CD14-positive monocyte (primary cell): ENCODE results near the gene DIAPH1. TPM values are rescaled to one million over a fixed set of nuclear protein-coding genes. Genes with fewer than 3 reads are reported as not detected.

ENCODE experiments used
- DNase-seq, 3 donors: peaks; one replicate each; pipeline ENCODE4 v3.0.0-alpha.2; 2011 to 2022
- H2AFZ ChIP-seq: 2 replicates; pipeline ENCODE4 v1.6.0; 2012; ENCODE audit warnings: mild to moderate bottlenecking, low read depth, low read length, inconsistent platforms; ENCODE audit not compliant: insufficient read depth, poor library complexity, severe bottlenecking
- H3K27ac ChIP-seq, 2 donors: 1 replicate in 1 of 2; 2 replicates in 1 of 2; pipeline ENCODE4 v1.5.1; 2012 to 2013; ENCODE audit warnings: low read length in 2 of 2, control low read depth in 1 of 2, inconsistent platforms in 1 of 2, low read depth in 1 of 2, mild to moderate bottlenecking in 1 of 2
- H3K27me3 ChIP-seq, 2 donors: one replicate each; pipeline versions ENCODE4 v1.6.0 to v1.6.1; 2011 to 2013; ENCODE audit warnings: low read length in 2 of 2; ENCODE audit not compliant: control insufficient read depth in 2 of 2, insufficient read depth in 2 of 2
- H3K36me3 ChIP-seq, 2 donors: replicated peaks in 1 of 2; 1 replicate in 1 of 2; 2 replicates in 1 of 2; pipeline versions ENCODE4 v1.5.1 to v1.6.1; 2012 to 2013; ENCODE audit warnings: low read length in 2 of 2, control low read depth in 1 of 2, inconsistent platforms in 1 of 2, mild to moderate bottlenecking in 1 of 2; ENCODE audit not compliant: insufficient read depth in 2 of 2, control insufficient read depth in 1 of 2
- H3K4me1 ChIP-seq, 2 donors: 1 replicate in 1 of 2; 2 replicates in 1 of 2; pipeline versions ENCODE4 v1.5.1 to v1.6.1; 2012 to 2013; ENCODE audit warnings: low read length in 2 of 2, control low read depth in 1 of 2, inconsistent platforms in 1 of 2, mild to moderate bottlenecking in 1 of 2, moderate library complexity in 1 of 2; ENCODE audit not compliant: insufficient read depth in 2 of 2, control insufficient read depth in 1 of 2
- H3K4me2 ChIP-seq: replicated peaks from 2 replicates; pipeline ENCODE3; 2012; ENCODE audit warnings: low read length, moderate library complexity, mild to moderate bottlenecking; ENCODE audit not compliant: poor library complexity, severe bottlenecking; ENCODE audit errors: extremely low read depth
- H3K4me3 ChIP-seq, 3 experiments: fragments of 200-600 bp in 1 of 3; sonication (generic) in 1 of 3; replicated peaks in 1 of 3; 1 replicate in 2 of 3; 2 replicates in 1 of 3; pipeline ENCODE4 v1.5.1; 2011 to 2013; ENCODE audit warnings: low read length in 3 of 3, mild to moderate bottlenecking in 3 of 3, control low read depth in 2 of 3, low read depth in 2 of 3, inconsistent platforms in 1 of 3, moderate library complexity in 1 of 3
- H3K79me2 ChIP-seq: 2 replicates; pipeline ENCODE4 v1.6.0; 2012; ENCODE audit warnings: mild to moderate bottlenecking, control low read depth, inconsistent platforms, low read length, moderate library complexity; ENCODE audit not compliant: insufficient read depth
- H3K9ac ChIP-seq: 2 replicates; pipeline ENCODE4 v1.6.0; 2017; ENCODE audit warnings: low read length, mild to moderate bottlenecking; ENCODE audit not compliant: insufficient read depth, poor library complexity, severe bottlenecking
- H3K9me3 ChIP-seq, 2 donors: replicated peaks in 1 of 2; 1 replicate in 1 of 2; 2 replicates in 1 of 2; pipeline versions ENCODE4 v1.5.1 to v1.6.1; 2012 to 2013; ENCODE audit warnings: low read length in 2 of 2, control low read depth in 1 of 2; ENCODE audit not compliant: control insufficient read depth in 1 of 2, insufficient read depth in 1 of 2
- H4K20me1 ChIP-seq: 2 replicates; pipeline ENCODE4 v1.6.0; 2012; ENCODE audit warnings: mild to moderate bottlenecking, low read length, control low read depth, moderate library complexity; ENCODE audit not compliant: insufficient read depth
- H3K27ac Mint-ChIP-seq, 7 donors: one replicate each; pipeline ENCODE4 v1.8.0; 2020; ENCODE audit warnings: mild to moderate bottlenecking in 7 of 7, mixed read lengths in 7 of 7, moderate library complexity in 6 of 7, inconsistent platforms in 2 of 7
- H3K27me3 Mint-ChIP-seq, 3 donors: one replicate each; pipeline ENCODE4 v1.8.0; 2021 to 2022; ENCODE audit warnings: low read depth in 3 of 3, mild to moderate bottlenecking in 3 of 3, mixed read lengths in 3 of 3, moderate library complexity in 3 of 3, inconsistent platforms in 1 of 3
- H3K36me3 Mint-ChIP-seq, 2 donors: one replicate each; pipeline ENCODE4 v1.8.0; 2020; ENCODE audit warnings: mixed read lengths in 2 of 2, inconsistent platforms in 1 of 2, mild to moderate bottlenecking in 1 of 2
- H3K4me1 Mint-ChIP-seq: one replicate; pipeline ENCODE4 v1.8.0; 2020; ENCODE audit warnings: mild to moderate bottlenecking, mixed read lengths
- H3K4me3 Mint-ChIP-seq, 2 donors: one replicate each; pipeline ENCODE4 v1.8.0; 2020; ENCODE audit warnings: mild to moderate bottlenecking in 2 of 2, mixed read lengths in 2 of 2, moderate library complexity in 1 of 2
- H3K9me3 Mint-ChIP-seq, 7 donors: one replicate each; pipeline ENCODE4 v1.8.0; 2020 to 2022; ENCODE audit warnings: mixed read lengths in 7 of 7, mild to moderate bottlenecking in 6 of 7, moderate library complexity in 6 of 7, inconsistent platforms in 2 of 7
- WGBS: methylation state at CpG from one replicate; pipeline ENCODE4 v1.1.5; 2013; ENCODE audit warnings: missing lambda C conversion rate; ENCODE audit not compliant: insufficient coverage; 5-methylcytosine and 5-hydroxymethylcytosine counted together
- intact Hi-C, 2 donors: fragments of 100-400 bp; cut with micrococcal nuclease; formaldehyde crosslinking; loops; one replicate each; pipeline versions ENCODE4 v1.15.0 to v1.15.1; 2023
- polyA plus RNA-seq, 3 donors: library from polyadenylated mRNA; depleted of rRNA in 1 of 3; unstranded in 2 of 3; stranded (reverse) in 1 of 3; fragments of 300-500 nt in 2 of 3; fragments of >200 nt in 1 of 3; fragmentation: Illumina TruSeq in 2 of 3; gene quantifications; 1 replicate in 2 of 3; 2 replicates in 1 of 3; pipeline ENCODE4 v1.2.3, GENCODE V29; 2012 to 2021
- TF ChIP-seq, protein P1 (sequence below): fragments of 200-600 bp; IDR thresholded peaks from one replicate; pipeline ENCODE4 v1.8.0; 2022; ENCODE audit warnings: antibody characterized with exemption, mild to moderate bottlenecking

Gene DIAPH1
- polyA plus RNA-seq, 3 donors: 60.2 to 140 (median 98.6) TPM

DNA sequence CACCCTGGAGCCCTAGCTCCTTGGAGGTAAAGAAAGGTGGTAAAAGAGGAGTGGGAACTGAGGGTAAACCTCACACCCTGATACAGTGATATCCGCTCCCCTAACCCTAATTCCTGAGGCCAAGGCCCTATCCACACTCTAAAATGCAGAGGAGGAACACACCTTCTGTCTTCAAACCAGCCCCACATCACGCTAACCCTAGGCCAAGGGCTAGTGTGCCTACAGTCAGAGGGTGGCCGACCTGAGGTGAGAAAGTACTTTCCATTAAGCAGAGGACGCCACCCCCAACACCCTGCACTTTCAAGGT lies 17.3 kb upstream of the DIAPH1 start:
- H3K4me2 ChIP-seq: peak overlapping the region; percentile 94
- H3K27me3 ChIP-seq: no peaks in the 10 kb centered on the region
- H3K4me1 ChIP-seq: peaks cover 41 to 51% of the 10 kb centered on the region in 2 donors
- peaks cover 19 to 32% of the 10 kb centered on the region in 2 donors for H3K36me3 Mint-ChIP-seq
- peaks cover 57% of the 10 kb centered on the region for H3K79me2 ChIP-seq
- intact Hi-C loops: loop anchor here (5.0 kb wide), 2 partner anchors 44 to 114 kb away; no protein-coding TSS in a partner anchor
- H3K27me3 Mint-ChIP-seq: peaks cover 0 to 4% (median 0%) of the 10 kb centered on the region in 3 donors
- peaks cover 38% of the 10 kb centered on the region for H3K4me1 Mint-ChIP-seq
- H3K27ac ChIP-seq: peak overlapping the region; percentile 15 to 88
- peak overlapping the region; percentile 78 for H3K9ac ChIP-seq
- DNase-seq: no peak
- TF ChIP-seq, protein P1, sequence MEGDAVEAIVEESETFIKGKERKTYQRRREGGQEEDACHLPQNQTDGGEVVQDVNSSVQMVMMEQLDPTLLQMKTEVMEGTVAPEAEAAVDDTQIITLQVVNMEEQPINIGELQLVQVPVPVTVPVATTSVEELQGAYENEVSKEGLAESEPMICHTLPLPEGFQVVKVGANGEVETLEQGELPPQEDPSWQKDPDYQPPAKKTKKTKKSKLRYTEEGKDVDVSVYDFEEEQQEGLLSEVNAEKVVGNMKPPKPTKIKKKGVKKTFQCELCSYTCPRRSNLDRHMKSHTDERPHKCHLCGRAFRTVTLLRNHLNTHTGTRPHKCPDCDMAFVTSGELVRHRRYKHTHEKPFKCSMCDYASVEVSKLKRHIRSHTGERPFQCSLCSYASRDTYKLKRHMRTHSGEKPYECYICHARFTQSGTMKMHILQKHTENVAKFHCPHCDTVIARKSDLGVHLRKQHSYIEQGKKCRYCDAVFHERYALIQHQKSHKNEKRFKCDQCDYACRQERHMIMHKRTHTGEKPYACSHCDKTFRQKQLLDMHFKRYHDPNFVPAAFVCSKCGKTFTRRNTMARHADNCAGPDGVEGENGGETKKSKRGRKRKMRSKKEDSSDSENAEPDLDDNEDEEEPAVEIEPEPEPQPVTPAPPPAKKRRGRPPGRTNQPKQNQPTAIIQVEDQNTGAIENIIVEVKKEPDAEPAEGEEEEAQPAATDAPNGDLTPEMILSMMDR: no peak
- peak overlapping the region; percentile 59 to 93 (median 86) for H3K4me3 ChIP-seq
- H3K9me3 Mint-ChIP-seq: peaks cover 0 to 2% (median 0%) of the 10 kb centered on the region in 7 donors
- WGBS: 0% methylated on average over 2 of the region's 4 CpGs
- peak overlapping the region; percentile 94 for H2AFZ ChIP-seq
- H3K9me3 ChIP-seq: no peaks in the 10 kb centered on the region
- peak overlapping the region; percentile 84 to 92 (median 87) for H3K27ac Mint-ChIP-seq
- H3K4me3 Mint-ChIP-seq: peak overlapping the region; percentile 87 to 93
- peaks cover 44% of the 10 kb centered on the region for H4K20me1 ChIP-seq
- peaks cover 12 to 25% of the 10 kb centered on the region in 2 donors for H3K36me3 ChIP-seq

DNA sequence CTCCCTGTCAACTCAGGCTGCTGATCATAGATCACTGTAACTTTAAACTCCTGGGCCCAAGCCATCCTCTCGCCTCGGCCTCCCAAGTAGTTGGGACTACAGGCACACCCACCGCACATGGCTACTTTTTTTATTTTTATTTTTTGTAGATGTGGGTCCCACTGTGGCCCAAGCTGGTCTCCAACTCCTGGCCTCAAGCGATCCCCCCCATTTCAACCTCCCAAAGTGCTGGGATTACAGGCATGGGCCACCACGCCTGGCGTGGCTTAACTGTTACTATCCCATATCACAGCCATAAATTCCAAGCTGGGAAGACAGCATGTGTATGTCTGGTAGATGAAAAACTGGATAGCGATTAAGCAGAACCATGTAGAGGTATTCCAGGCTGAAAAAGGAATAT lies 16.8 kb upstream of the DIAPH1 start:
- intact Hi-C loops: loop anchor here (2.0 to 5.0 kb wide), 3 partner anchors 15 to 113 kb away; partner anchors contain the start of gene FCHSD1 (in 1 of the 2)
- Histone ChIP-seq H3K4me1 (peaks cover 41 to 51% of the 10 kb centered on the region in 2 donors), H3K79me2 (peaks cover 61% of the 10 kb centered on the region), H2AFZ (peak overlapping the region; percentile 94), H3K4me3 (peak overlapping the region in 2 of 3 experiments; percentile 86 to 93), H3K9me3 (no peaks in the 10 kb centered on the region), H3K4me2 (peak overlapping the region; percentile 94), H4K20me1 (peaks cover 48% of the 10 kb centered on the region), H3K27ac (peak overlapping the region in 1 of 2 donors; percentile 88), H3K36me3 (peaks cover 9 to 25% of the 10 kb centered on the region in 2 donors), H3K27me3 (no peaks in the 10 kb centered on the region), H3K9ac (peak overlapping the region; percentile 78)
- Mint-ChIP-seq H3K4me3 (peak overlapping the region; percentile 87 to 93), H3K9me3 (peaks cover 0 to 2% (median 0%) of the 10 kb centered on the region in 7 donors), H3K4me1 (peaks cover 38% of the 10 kb centered on the region), H3K27ac (peak overlapping the region; percentile 20 to 92 (median 46)), H3K27me3 (peaks cover 0 to 4% (median 0%) of the 10 kb centered on the region in 3 donors), H3K36me3 (peaks cover 15 to 32% of the 10 kb centered on the region in 2 donors)
- no peak for DNase-seq
- TF ChIP-seq, protein P1: no peak
- WGBS: no CpG with 5 or more reads among the region's 7 CpGs
